G401 (cell line): ENCODE results near the gene CNGB1. TPM values are rescaled to one million over a fixed set of nuclear protein-coding genes. Genes with fewer than 3 reads are reported as not detected.
A peak's percentile ranks its signal among the peaks of the same experiment; 100 is the strongest.

Source experiments
- DNase-seq: peaks from one replicate; pipeline ENCODE4 v3.0.0-alpha.2; 2015; ENCODE audit warnings: low spot score
- in situ Hi-C: cut with HindIII; loops from 2 replicates; pipeline ENCODE4 v1.10.0; 2016; ENCODE audit warnings: low sequenced_read_pairs, mixed read lengths
- total RNA-seq: library from RNA; depleted of rRNA; stranded (reverse); fragments of >200 nt; shearing (Covaris generic); gene quantifications from 2 replicates; pipeline ENCODE4 v1.2.3, GENCODE V29; 2014

CNGB1 gene
- total RNA-seq, 1 experiment from 2014 or later: not detected

- in situ Hi-C loops: no loop called here
- DNase-seq: no peak
These were observed 27.6 kb upstream of the CNGB1 start for GRCh38 chr16:57998486-57998885.

GRCh38 chr16:57997528-57998265 lies 26.8 kb upstream of the CNGB1 start:
- in situ Hi-C loops: no loop called here
- DNase-seq: no peak

- no peak for DNase-seq
- in situ Hi-C loops: no loop called here
These were observed 26.2 kb upstream of the CNGB1 start for GRCh38 chr16:57997176-57997527.

- in situ Hi-C loops: no loop called here
- DNase-seq: no peak
These were observed 25.7 kb upstream of the CNGB1 start for GRCh38 chr16:57996406-57997175.

GRCh38 chr16:57995721-57996405 lies 24.9 kb upstream of the CNGB1 start:
- no peak for DNase-seq
- in situ Hi-C loops: no loop called here

GRCh38 chr16:57994778-57995177 lies 23.9 kb upstream of the CNGB1 start:
- in situ Hi-C loops: no loop called here
- peak; percentile 19 for DNase-seq

- DNase-seq: no peak
- in situ Hi-C loops: no loop called here
These were observed 23.4 kb upstream of the CNGB1 start for GRCh38 chr16:57994361-57994760.

GRCh38 chr16:57993897-57994296 lies 23.0 kb upstream of the CNGB1 start:
- in situ Hi-C loops: no loop called here

GRCh38 chr16:57993438-57993837 lies 22.5 kb upstream of the CNGB1 start:
- no peak for DNase-seq
- in situ Hi-C loops: no loop called here

More at GRCh38 chr16:57993897-57994296, 23.0 kb upstream of the CNGB1 start:
- DNase-seq: no peak

- in situ Hi-C loops: no loop called here
- no peak for DNase-seq
These were observed 21.2 kb upstream of the CNGB1 start for GRCh38 chr16:57992084-57992483.

GRCh38 chr16:57991551-57992059 lies 20.7 kb upstream of the CNGB1 start:
- in situ Hi-C loops: no loop called here

GRCh38 chr16:57988929-57989328 lies 18.0 kb upstream of the CNGB1 start:
- DNase-seq: peak; percentile 57
- in situ Hi-C loops: loop anchor here (5.0 kb wide), 1 partner anchor 107 kb away; no protein-coding TSS in a partner anchor

More at GRCh38 chr16:57991551-57992059, 20.7 kb upstream of the CNGB1 start:
- no peak for DNase-seq

GRCh38 chr16:57987441-57988177 lies 16.7 kb upstream of the CNGB1 start:
- in situ Hi-C loops: loop anchor here (5.0 kb wide), 1 partner anchor 105 kb away; no protein-coding TSS in a partner anchor

GRCh38 chr16:57986196-57986595 lies 15.3 kb upstream of the CNGB1 start:
- in situ Hi-C loops: loop anchor here (5.0 kb wide), 1 partner anchor 104 kb away; no protein-coding TSS in a partner anchor
- no peak for DNase-seq

More at GRCh38 chr16:57987441-57988177, 16.7 kb upstream of the CNGB1 start:
- no peak for DNase-seq

- DNase-seq: no peak
- in situ Hi-C loops: loop anchor here (5.0 kb wide), 1 partner anchor 103 kb away; no protein-coding TSS in a partner anchor
These were observed 14.6 kb upstream of the CNGB1 start for GRCh38 chr16:57985204-57986181.

- DNase-seq: peak; percentile 11
- in situ Hi-C loops: loop anchor here (5.0 kb wide), 1 partner anchor 102 kb away; no protein-coding TSS in a partner anchor
These were observed 13.7 kb upstream of the CNGB1 start for GRCh38 chr16:57984443-57985203.

- in situ Hi-C loops: no loop called here
- DNase-seq: no peak
These were observed 11.5 kb upstream of the CNGB1 start for GRCh38 chr16:57982385-57982784.
